ENCODE measurements around the gene GJA3.

DNA sequence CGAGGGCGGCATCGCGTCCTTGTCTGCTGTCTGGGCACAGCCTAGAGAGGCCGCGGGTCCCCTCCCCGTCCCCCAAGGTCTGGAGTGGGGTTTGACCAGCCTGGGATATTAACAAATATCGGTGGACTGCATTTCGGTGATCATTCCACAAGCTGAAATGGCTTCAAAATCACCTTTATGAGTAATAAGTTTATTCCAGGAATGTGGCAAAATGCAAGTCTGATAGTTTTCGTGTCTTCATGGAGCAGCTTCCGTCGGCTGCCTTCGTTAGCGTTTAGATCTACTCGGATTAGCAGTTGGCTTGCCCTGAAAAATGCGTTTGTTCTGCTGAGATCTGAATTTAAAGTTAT lies 1.1 kb upstream of the GJA3 start:
- TF ChIP-seq, protein P1, sequence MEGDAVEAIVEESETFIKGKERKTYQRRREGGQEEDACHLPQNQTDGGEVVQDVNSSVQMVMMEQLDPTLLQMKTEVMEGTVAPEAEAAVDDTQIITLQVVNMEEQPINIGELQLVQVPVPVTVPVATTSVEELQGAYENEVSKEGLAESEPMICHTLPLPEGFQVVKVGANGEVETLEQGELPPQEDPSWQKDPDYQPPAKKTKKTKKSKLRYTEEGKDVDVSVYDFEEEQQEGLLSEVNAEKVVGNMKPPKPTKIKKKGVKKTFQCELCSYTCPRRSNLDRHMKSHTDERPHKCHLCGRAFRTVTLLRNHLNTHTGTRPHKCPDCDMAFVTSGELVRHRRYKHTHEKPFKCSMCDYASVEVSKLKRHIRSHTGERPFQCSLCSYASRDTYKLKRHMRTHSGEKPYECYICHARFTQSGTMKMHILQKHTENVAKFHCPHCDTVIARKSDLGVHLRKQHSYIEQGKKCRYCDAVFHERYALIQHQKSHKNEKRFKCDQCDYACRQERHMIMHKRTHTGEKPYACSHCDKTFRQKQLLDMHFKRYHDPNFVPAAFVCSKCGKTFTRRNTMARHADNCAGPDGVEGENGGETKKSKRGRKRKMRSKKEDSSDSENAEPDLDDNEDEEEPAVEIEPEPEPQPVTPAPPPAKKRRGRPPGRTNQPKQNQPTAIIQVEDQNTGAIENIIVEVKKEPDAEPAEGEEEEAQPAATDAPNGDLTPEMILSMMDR (conservative IDR thresholded peaks at IDR 0.05 in 1 of 2, IDR thresholded peaks at IDR 0.05 in 1 of 2; ENCODE audit: low read depth in 1 of 2, low read length in 2 of 2): no peak
- TF ChIP-seq EZH2 (IDR thresholded peaks at IDR 0.05; ENCODE audit: low read length, missing control alignments): no peak
